Retina (tissue), 1 donor: ENCODE results near the gene NFATC1.

Experiments used
- DNase-seq: peaks from one replicate; pipeline ENCODE4 v3.0.0-alpha.2; 2016

The NFATC1 gene

DNA sequence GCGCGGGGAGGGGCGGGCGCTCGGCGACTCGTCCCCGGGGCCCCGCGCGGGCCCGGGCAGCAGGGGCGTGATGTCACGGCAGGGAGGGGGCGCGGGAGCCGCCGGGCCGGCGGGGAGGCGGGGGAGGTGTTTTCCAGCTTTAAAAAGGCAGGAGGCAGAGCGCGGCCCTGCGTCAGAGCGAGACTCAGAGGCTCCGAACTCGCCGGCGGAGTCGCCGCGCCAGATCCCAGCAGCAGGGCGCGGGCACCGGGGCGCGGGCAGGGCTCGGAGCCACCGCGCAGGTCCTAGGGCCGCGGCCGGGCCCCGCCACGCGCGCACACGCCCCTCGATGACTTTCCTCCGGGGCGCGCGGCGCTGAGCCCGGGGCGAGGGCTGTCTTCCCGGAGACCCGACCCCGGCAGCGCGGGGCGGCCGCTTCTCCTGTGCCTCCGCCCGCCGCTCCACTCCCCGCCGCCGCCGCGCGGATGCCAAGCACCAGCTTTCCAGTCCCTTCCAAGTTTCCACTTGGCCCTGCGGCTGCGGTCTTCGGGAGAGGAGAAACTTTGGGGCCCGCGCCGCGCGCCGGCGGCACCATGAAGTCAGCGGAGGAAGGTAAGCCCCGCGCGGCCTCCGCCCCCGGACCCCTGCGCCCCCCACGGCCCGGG lies at the start of gene NFATC1:
TSS of gene NFATC1 (plus strand) at position 170 of the 644 bp plus-strand sequence. CDS start at position 465, 295 bp downstream.
- peak; percentile 57 for DNase-seq

DNA sequence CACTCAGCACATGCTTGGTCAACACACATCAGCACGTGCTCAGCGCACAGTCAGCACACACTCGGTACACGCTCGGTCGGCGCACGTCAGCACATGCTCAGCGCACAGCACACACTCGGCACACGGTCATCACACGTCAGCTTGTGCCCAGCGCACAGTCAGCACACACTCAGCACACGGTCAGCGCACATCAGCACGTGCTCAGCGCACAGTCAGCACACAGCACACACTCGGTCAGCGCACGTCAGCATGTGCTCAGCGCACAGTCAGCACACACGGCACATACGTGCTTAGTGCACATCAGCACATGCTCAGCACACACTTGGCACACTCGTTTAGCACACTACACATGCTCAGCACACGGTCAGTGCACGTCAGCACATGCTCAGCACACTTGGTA lies 49.7 kb upstream of the NFATC1 start:
- DNase-seq = no peak

DNA sequence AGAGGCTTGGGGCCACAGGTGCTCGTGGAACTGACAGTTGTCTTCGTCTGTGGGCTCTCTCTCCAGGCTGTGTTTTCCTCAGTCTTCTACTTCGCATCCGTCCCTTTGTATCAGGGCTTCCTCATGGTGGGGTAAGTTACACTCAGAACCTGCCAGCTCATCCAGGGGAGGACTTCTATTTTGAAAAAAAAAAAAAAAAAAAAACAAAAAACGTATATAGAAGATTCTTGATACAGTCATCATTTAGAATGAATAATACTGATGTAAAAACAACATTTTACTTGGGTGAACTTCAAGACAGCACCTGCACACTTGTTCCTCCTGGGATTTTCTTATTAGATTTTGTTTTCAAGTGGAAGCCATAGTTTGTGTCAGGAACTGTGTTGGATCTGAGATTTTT lies 47.7 kb upstream of the NFATC1 start:
- DNase-seq = no peak

DNA sequence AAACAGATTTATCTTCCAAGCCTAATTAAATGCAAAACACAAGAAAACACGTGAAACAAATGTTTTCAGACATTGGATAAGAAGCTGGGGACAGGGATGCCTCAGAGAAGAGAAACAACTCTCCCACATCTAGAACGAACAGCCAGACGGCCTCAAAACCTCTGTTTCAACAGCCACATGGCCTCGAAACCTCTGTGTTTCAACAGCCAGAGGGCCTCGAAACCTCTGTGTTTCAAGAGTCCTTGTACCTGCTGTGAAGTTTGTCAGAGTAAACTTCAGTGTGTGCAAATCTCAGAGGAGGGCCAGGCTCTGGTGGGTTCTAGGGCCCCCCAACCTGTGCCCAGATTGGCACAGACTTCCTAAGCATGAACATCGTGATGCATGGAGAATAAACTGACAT lies 43.3 kb upstream of the NFATC1 start:
- no peak for DNase-seq

DNA sequence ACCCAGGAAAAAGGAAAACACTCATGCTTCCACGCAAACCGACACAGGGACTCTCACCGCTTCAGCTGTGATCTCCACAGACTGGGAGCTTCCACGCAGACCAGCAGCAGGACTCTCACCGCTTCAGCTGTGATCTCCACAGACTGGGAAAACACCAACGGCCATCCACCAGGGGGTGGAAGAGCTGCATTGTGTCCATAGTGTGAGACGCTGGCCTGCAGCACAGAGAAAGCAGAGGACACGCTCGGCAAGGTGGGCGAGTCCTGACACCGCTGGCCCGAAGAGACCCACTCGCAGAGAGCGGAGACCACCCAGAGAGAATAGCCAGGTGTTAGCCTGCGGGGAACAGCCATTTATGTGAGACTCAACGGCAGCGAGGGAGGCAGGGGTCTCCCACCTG lies 42.5 kb upstream of the NFATC1 start:
- DNase-seq = peak; percentile 26

DNA sequence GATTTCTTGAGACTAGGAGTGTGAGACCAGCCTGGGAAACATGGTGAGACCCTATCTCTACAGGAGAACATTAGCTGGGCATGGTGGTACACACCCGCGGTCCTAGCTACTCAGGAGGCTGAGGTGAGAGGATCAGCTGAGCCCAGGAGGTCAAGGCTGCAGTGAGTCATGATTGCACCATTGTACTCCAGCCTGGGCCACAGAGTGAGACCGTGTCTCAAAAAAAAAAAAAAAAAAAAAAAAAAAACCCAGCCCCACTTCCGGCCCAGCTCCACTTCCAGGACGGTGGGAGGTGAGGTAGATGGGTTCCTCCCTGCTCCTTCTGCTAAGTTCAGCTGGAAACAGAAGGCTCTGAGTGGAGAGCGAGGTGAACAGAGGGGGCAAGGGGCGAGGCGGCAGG lies 41.4 kb upstream of the NFATC1 start:
- DNase-seq = no peak

DNA sequence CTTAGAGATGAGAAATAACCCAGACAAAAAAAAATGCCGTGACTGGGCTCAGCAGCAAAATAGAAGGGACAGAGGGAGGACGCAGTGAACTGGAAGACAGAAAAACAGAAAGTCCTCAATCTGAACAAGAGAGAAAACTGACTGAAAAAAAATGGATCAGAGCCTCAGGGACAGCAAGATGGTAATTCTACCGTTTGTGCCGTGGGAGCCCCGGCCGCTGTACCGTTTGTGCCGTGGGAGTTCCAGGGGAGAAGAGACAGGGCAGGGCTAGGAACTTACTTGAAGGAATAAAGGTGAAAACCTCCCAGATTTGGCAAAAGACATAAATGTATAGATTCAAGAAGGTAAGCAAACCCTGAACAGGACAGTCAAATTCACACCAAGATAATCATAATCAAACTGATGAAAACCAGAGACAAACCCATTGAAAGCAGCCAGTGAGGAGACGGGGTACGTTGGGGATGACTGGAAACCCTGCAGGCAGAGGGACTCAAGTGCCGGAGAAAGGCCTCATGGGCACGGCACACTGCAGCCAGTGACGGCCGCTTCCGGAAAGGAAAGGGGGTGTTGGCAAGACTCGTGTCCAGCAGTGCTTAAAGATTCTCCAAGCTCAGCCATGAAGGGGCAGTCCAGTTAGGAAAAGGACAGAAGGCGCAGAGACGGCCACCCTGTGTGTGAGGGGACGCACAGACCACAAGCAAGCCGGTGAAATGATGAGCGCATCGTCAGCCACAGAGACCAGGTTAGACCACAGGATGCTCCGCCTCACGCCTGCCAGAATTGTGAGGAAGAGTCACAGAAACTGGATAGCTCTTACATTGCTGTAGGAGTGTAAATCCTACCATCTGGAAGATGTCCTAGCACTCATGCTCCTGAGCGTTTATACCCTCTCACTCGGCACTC lies 40.0 kb upstream of the NFATC1 start:
- DNase-seq = no peak

DNA sequence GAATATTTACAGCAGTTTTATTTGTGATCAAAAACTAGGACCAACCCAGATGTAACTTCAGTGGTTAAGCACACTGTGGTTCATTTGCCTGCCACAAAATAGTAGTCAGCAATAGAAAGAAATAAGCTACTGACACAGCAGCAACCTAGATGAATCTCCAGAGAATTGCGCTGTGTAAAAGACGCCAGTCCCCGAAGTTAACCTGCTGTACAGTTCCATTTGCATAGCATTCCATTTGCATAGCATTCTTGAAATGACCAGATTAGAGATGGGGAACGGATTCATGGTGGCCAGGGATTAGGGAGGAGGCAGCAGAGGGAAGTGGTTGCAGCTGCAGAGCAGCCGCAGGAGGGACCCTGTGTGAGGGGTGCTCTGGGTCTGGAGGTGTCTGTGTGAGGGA lies 39.3 kb upstream of the NFATC1 start:
- DNase-seq = no peak

DNA sequence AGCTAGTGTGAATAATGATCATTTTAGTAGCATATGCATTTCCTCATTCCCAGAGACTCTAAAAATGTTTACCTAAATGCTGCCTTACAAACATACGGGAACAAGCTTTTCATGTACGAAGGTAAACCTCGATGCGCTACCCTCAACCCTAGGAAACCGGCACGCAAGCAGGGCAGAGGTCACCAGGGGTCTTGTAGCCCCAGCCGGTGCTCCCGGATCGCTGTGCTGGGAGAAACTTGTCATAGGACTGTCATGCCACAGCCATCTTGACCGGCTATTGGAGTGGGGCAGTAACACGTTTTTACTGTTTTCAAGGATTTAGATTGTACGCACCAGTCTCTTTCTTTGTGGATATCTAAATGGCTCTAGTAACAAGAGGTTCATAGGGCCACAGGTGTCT lies 34.8 kb upstream of the NFATC1 start:
- no peak for DNase-seq

DNA sequence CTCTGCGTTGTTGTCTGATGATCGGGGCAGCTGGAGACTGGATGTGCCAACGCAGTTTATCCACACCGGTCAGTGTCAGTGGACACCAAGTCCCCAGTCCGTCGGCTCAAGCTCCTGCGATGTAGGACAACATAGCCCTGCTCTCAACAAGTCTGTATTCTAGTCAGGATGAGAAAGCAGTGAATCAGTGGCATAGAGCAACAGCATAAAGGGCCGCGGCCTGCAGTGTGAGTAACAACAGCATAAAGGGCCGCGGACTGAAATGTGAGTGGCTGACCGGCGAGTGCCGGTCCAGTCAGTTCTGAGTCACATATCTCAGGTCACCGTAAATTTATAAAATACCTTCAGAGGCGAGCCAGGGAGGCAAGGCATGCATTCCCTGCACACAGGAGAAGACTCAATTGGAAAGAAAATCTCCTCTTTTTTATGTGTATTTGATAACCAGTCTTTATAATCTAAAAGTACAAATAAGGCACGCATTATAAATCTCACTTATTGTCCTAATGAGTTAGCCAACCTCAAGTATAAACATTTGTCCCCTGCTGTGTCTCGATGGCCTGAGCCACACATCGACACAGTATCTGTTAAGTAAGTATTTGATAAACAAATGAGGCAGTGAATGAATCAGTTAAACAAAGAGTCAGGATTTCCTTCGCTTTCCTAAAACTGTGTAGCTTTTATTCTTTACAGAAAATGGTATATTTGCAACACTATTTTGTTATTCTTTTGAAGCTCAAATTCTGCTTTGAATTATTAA lies 33.8 kb upstream of the NFATC1 start:
- DNase-seq = no peak

DNA sequence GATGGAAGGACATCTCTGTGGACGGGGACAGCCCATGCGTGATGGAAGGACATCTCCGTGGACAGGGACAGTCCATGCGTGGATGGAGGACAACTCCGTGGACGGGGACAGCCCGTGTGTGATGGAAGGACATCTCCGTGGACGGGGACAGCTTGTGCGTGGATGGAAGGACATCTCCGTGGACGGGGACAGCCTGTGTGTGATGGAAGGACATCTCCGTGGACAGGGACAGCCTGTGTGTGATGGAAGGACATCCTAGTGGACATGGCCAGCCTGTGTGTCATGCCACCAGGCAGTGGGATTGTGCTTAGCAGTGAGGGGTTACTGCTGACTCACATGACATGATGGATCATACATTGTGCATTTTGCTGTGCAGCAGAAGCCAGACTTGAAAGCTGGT lies 30.0 kb upstream of the NFATC1 start:
- no peak for DNase-seq

DNA sequence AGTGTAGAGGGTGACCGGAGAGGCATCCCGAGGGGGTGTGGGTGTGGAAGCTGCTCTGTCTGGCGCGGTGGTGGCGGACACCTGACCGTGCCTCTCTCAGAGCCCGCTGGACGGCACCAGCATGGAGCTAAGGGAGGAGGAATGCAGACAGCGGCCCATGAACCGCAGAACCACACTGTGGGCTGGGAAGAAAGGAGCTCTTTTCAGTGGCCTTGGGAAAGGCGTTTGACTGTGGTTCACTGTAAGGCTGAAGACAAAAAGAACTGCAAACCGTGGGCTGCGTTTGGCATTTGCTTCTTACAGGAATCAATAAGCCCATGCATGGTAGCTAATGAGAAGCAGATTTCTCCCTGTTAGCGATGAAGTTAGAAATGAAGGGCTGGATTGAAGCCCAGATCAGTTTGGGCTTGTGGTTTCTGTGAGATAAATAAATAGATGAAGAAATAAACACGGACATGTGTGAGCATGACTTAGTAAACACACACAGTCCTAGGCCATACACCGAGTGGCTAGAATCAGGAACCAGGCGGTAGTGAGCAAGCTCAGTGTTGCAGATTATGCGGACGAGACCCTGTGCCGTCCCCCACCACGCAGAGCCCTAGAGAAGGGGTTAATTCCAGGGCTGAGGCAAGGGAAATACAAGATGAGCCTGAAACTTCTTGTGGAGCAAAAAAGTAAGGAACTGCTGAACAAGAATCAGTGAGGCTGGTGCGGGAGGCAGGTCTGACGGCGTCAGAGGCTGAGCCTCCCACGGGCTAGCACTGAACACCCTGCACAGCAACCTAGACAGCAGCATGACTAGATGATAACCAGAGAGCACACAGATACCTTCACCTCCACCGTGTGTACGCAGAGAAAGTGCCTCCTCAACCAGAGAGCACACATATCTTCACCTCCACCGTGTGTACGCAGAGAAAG lies 29.3 kb upstream of the NFATC1 start:
- no peak for DNase-seq

DNA sequence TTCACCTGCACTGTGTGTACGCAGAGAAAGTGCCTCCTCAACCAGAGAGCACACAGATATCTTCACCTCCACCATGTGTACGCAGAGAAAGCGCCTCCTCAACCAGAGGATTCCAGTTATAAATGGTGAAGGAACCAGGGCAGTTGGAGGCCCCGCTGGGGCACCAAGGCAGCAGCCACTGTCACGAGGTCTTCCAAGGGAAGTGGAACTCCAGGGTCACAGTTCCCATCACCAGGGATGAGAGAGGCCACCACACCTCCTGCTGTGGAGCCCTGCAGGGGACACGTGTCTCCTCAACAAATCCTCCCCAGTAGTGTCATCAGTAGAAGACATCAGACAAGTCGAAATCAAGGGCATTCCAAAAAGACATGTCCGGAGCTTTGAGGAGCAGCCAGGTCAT lies 28.2 kb upstream of the NFATC1 start:
- DNase-seq = no peak

DNA sequence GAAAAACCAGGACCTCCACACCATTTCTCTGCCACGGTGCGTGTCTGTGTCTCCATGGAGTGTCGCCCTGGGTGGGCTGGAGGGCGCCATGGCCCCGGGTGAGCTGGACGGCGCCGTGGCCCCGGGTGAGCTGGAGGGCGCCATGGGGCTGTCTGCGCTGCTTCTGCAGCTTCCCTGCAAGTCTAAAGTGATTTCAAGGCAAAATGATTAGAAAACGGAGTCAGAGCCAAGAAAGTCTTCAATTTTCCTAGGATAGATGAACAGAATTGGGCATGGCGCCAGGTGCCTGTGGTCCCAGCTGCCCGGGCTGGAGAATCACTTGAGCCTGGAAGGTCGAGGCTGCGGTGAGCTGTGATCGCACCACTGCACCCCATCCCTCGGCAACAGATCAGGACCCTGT lies 27.7 kb upstream of the NFATC1 start:
- no peak for DNase-seq

DNA sequence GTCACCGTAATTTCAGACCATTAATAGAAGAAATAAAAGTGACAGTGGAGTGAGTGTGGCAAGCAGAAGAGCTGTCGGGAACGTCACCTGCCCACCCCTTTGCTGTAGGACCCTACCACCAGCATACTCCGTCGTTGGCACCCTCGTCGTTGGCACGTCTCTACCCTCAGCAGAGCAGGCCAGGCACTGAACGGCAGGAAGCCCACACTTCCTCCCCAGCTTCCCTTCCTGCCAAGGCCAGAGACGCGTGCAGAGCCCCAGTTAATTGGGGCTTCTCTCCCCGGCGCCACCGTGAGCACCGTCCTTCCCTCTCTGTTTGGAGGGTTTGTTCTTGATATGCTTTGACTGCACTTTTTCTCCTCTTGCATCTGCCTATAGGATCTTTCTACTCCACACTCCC lies 27.0 kb upstream of the NFATC1 start:
- DNase-seq = no peak

DNA sequence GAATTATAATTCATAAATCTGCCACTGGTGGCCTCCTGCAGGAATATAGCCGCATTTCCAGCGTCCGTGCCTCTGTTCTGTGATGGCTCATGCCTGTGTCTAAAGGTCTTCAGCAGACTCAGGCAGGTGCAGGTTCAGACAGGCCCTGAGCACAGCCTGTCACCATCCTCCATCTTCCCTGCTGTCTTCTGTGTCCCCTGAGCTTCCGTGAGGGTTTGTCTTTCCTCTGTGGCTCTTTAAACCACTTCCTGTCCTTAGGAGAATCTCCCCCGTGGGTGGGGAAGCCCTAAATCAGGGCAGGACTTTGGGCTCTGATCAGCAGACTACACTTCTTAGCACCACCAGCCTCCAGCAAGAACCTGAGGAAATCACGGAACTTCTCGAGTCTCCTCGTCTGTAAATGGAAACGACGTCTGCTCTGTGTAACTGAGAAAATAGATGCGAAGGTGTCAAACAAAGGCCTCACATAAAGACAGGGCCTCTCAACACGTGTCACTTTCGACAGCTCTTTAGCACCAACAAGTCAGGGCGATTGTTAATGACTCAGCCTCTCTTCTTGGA lies 24.1 kb upstream of the NFATC1 start:
- DNase-seq = no peak

DNA sequence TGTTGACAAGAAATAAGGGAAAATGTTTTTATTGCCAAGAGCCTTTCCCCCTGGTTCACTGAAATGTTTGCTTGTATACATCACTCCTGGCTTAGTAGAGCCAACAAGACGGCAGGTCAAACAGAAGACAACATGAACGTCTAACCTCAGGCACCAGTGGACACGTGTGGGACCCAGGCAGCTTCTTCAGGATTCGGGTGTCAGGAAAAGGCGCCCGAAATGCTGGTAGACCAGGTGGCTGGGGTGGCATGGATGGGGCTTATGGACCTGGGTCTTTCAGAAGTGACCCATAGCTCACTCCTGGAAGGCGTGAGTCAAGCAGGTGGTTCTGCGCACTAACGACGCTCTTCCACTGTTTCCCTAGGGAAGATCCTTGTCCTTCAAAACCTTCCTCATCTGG lies 23.3 kb upstream of the NFATC1 start:
- no peak for DNase-seq

DNA sequence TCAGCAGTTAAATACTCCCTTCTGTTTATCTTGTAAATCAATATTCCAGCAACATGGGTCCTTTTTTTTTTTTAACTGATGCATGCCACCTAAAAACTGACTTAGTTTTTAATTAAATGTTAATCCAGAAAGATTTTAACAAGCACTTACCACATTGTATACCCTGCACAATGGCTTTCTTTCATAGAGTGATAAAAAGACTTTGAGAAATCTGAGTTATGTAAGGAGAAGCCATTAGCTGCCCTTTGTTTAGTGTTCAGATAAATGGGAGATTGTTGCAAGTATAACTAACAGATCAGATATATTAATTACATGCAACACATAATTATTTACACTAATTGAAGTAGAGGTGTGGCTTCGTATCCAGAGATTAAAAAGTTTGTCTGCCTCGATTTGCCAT lies 22.7 kb upstream of the NFATC1 start:
- DNase-seq = no peak

DNA sequence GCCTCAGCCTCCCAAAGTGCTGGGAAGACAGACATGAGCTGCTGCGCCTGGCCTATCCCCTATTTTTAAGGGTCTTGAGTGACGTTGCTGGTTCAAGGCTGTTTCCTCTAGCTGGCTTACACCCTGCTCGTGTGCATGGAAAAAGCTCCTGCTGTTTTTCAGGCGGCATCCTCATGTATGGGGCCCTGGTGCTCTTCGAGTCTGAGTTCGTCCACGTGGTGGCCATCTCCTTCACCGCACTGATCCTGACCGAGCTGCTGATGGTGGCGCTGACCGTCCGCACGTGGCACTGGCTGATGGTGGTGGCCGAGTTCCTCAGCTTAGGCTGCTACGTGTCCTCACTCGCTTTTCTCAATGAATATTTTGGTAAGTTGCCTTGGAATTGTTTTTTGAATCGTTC lies 22.0 kb upstream of the NFATC1 start:
- no peak for DNase-seq

DNA sequence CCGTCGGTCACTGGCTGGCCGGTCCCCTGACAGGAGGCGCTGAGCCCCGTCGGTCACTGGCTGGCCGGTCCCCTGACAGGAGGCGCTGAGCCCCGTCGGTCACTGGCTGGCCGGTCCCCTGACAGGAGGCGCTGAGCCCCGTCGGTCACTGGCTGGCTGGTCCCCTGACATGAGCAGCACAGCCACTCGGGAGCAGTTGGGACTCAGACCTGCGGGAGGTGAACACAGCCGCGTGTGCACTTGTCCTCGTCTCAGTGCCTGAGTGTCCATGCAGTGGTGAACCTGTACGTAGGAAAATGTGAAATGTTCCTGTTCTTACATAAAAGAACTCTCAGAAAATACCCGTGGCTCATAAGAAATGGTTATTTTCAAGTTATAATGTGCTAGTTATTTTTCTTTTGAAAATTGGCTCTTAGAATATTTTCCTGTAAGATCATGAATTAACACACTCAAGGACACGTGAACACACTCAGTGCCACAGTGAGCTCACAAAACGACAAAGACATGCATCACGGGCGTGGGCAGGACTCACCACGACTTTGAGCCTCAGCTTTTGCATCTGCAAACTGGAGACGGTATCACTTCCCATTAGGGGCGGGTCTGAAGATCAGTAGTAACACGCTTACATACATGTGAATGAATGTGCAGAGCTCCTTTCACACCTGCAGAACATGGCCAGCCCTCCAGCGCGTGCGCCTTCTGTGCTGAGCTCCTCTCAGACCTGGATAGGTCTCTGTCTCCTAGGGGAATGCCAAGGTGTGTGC lies 21.1 kb upstream of the NFATC1 start:
- no peak for DNase-seq

DNA sequence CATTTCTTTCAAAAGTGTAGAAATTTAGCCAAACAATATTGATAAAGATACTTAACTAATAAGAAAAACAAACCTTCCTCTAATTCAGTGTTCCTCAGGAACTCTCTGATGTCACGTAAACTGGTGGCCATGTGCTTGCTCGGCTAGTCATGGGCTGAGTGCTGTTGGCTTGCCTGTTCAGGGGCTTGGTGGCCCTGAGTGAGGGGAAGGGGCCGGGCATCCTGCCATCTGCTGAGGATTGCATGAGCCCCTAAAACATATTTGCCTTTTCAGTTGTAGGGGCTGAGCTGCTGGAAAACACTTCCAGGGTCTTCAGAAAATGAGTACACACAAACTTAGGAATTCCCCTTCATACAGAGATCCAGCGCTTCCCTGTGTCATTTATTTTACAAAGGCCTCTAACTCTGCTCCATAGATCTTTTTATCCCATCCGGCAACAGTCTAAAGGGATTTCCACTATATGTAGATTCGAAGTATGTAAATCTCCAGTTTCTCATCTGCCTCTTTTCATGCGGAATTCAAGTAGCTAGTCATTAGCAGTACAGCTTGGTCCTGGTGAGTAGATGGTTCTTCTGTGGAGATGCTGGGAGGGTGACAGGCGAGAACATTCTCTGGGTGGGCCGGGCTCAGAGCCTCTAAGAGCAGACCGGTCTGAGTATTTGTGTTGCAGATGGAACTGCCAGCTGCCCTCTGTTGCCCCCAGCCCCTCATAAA lies 20.1 kb upstream of the NFATC1 start:
- no peak for DNase-seq
